Loucy (cell line): ENCODE data around the gene GNB3.
A peak's percentile ranks its signal among the peaks of the same experiment; 100 is the strongest.
"Not testable (repeated sequence)": the region's sequence is repeated elsewhere in the genome, so short reads cannot be mapped to it uniquely, and the experiment has no call there.

Experiments
- H2AFZ ChIP-seq: fragments of 200-600 bp; sonication (generic); 2 replicates; pipeline ENCODE4 v1.6.0; 2016; ENCODE audit warnings: antibody characterized with exemption, mild to moderate bottlenecking, low read length, moderate library complexity
- H3F3A ChIP-seq: fragments of 200-600 bp; 2 replicates; pipeline ENCODE4 v1.6.0; 2016; ENCODE audit warnings: antibody characterized with exemption, low read depth, mild to moderate bottlenecking
- H3K27me3 ChIP-seq: fragments of 200-600 bp; sonication (generic); 2 replicates; pipeline ENCODE4 v1.6.1; 2014; ENCODE audit warnings: low read length, mild to moderate bottlenecking; ENCODE audit not compliant: insufficient read depth, poor library complexity, severe bottlenecking
- H3K36me3 ChIP-seq: fragments of 200-600 bp; sonication (generic); 2 replicates; pipeline ENCODE4 v1.6.1; 2016; ENCODE audit warnings: low read length; ENCODE audit not compliant: insufficient read depth
- H3K4me1 ChIP-seq: fragments of 200-600 bp; sonication (generic); 2 replicates; pipeline ENCODE4 v1.5.1; 2014; ENCODE audit warnings: low read length, mild to moderate bottlenecking; ENCODE audit not compliant: insufficient read depth, poor library complexity, severe bottlenecking
- H3K4me2 ChIP-seq: fragments of 200-600 bp; sonication (generic); 2 replicates; pipeline ENCODE4 v1.6.0; 2014; ENCODE audit warnings: antibody characterized with exemption, low read length, low read depth, mild to moderate bottlenecking; ENCODE audit not compliant: poor library complexity, severe bottlenecking
- H3K4me3 ChIP-seq: fragments of 200-600 bp; sonication (generic); 2 replicates; pipeline ENCODE4 v1.5.1; 2014; ENCODE audit warnings: low read length, mild to moderate bottlenecking, mixed read lengths; ENCODE audit not compliant: poor library complexity, severe bottlenecking
- H3K79me2 ChIP-seq: fragments of 200-600 bp; sonication (generic); 2 replicates; pipeline ENCODE4 v1.6.1; 2014; ENCODE audit warnings: low read length; ENCODE audit not compliant: insufficient read depth
- H3K9ac ChIP-seq: fragments of 200-600 bp; sonication (generic); 2 replicates; pipeline ENCODE4 v1.6.0; 2014; ENCODE audit warnings: mild to moderate bottlenecking, low read depth, low read length, moderate library complexity; ENCODE audit not compliant: poor library complexity, severe bottlenecking
- H3K9me2 ChIP-seq: fragments of 200-600 bp; sonication (generic); replicated peaks from 2 replicates; pipeline ENCODE4 v1.6.1; 2016; ENCODE audit warnings: low read depth, low read length, mixed read lengths
- H3K9me3 ChIP-seq: fragments of 200-600 bp; sonication (generic); 2 replicates; pipeline ENCODE4 v1.6.1; 2014; ENCODE audit warnings: mild to moderate bottlenecking, antibody characterized with exemption, low read length, low read depth; ENCODE audit not compliant: insufficient read depth
- H4K20me1 ChIP-seq: fragments of 200-600 bp; sonication (generic); 2 replicates; pipeline ENCODE4 v1.6.0; 2014; ENCODE audit warnings: antibody characterized with exemption, low read length, mild to moderate bottlenecking; ENCODE audit not compliant: insufficient read depth, poor library complexity, severe bottlenecking
- CTCF ChIP-seq: fragments of 200-600 bp; sonication (generic); conservative IDR thresholded peaks from 2 replicates; pipeline ENCODE4 v1.5.1; 2014; ENCODE audit warnings: mild to moderate bottlenecking, antibody characterized with exemption, low read length
- EZH2phosphoT487 ChIP-seq: fragments of 200-600 bp; IDR thresholded peaks from 2 replicates; pipeline ENCODE4 v1.6.1; 2018; ENCODE audit warnings: antibody characterized with exemption, mild to moderate bottlenecking, moderate library complexity, borderline replicate concordance

GNB3 gene

GRCh38 chr12:6872073-6873048 lies 31.6 kb downstream of the GNB3 start:
- Histone ChIP-seq H3K4me2 (peak overlapping the region; percentile 98), H3K4me1 (peaks cover 36% of the 10 kb centered on the region), H3K36me3 (peaks cover 25% of the 10 kb centered on the region; the same call in 1 of the 2 replicates), H4K20me1 (peaks cover 51% of the 10 kb centered on the region), H3F3A (peaks cover 5% of the 10 kb centered on the region; the same call in 1 of the 2 replicates), H3K27me3 (peaks cover 4% of the 10 kb centered on the region), H3K4me3 (peak overlapping the region; percentile 94), H3K9me2 (no peaks in the 10 kb centered on the region), H3K9ac (peak overlapping the region; percentile 92), H3K79me2 (peaks cover 61% of the 10 kb centered on the region), H2AFZ (no peak overlapping the region), H3K9me3 (no peaks in the 10 kb centered on the region)
- TF ChIP-seq EZH2phosphoT487 = no peak
- peak; percentile 81 for TF ChIP-seq CTCF

DNA sequence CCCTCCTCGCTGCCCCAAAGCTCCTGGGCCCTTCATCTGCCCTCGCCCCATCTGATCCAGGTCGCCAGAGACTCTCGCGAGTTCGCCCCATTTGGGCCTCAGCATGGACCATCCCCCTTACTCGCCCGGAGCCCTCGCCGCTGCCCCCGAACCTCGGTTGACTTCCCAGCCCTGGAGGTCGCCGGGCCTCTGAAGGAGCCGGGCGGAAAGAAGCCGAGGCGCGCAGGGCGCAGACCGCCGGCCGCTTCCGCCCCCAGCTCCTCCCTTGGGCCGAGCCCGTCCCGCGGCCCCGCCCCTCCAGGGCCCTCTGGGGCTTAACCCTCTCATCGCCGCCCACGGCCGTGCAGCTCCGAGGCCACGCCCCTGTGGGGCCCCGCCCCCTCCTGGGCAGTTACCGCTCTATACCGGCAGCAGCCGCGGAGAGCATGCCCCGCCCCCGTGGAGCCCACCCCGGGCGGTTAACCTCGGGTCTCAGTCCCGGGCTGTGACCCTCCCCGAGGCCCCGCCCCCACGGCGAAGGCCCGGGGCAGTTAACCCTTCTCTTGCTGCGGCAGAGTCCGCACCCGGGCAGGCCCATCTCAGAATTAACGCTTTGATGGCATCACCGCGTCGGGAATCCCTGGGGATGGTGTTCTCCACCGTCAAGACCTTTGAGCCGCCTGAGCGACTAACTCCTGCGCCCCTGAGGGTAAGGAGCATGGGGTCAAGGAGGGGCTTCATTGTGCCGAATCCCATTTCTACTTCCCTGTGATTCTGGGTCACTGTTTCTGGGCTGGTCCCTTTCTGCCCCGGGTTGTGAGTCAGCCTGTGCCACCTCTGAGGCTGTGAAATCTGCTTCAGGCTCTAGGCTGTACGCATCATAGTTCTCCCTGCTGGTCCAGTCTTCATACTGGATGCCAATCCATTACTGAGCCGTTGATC lies 32.6 kb downstream of the GNB3 start, which contains the start of gene SPSB2:
TSS of gene SPSB2 (minus strand) at position 210 of the 921 bp plus-strand sequence. CDS start 402 bp downstream, outside the sequence.
- no peaks in the 10 kb centered on the region for H3K9me3 ChIP-seq
- peak within 1 kb of the TSS; percentile 94 for H3K4me3 ChIP-seq
- H4K20me1 ChIP-seq = peaks cover 46% of the 10 kb centered on the region
- H3K4me1 ChIP-seq = peaks cover 36% of the 10 kb centered on the region
- H3K4me2 ChIP-seq = peak within 1 kb of the TSS; percentile 98
- H3K36me3 ChIP-seq = peaks cover 25% of the 10 kb centered on the region; the same call in 1 of the 2 replicates
- H3F3A ChIP-seq = peaks cover 5% of the 10 kb centered on the region; the same call in 1 of the 2 replicates
- H3K27me3 ChIP-seq = no peaks in the 10 kb centered on the region
- TF ChIP-seq CTCF = no peak
- no peak for TF ChIP-seq EZH2phosphoT487
- H2AFZ ChIP-seq = peak within 1 kb of the TSS; percentile 92
- H3K9me2 ChIP-seq = no peaks in the 10 kb centered on the region
- peak within 1 kb of the TSS; percentile 92 for H3K9ac ChIP-seq
- H3K79me2 ChIP-seq = peaks cover 51% of the 10 kb centered on the region

DNA sequence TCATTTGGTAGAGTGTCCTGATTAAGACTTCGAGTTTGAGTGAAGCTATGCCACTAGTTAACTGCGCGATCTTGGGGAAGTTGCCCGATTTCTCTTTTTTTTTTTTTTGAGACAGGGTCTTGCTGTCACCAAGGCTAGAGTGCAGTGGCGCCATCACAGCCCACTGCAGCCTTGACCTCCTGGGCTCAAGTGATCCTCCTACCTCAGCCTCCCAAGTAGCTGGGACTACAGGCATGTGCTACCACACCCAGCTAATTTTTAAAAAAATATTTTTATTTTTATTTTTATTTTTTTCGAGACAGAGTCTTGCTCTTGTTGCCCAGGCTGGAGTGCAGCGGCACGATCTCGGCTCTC lies 33.3 kb downstream of the GNB3 start:
- Histone ChIP-seq H2AFZ (peak overlapping the region; percentile 92; the same call in 1 of the 2 replicates), H3K4me2 (peak overlapping the region; percentile 98), H3K4me1 (peaks cover 36% of the 10 kb centered on the region), H4K20me1 (peaks cover 40% of the 10 kb centered on the region), H3K4me3 (peak overlapping the region; percentile 94), H3K79me2 (peaks cover 45% of the 10 kb centered on the region), H3K36me3 (peaks cover 25% of the 10 kb centered on the region; the same call in 1 of the 2 replicates), H3K9ac (peak overlapping the region; percentile 85)
- H3F3A ChIP-seq, H3K27me3 ChIP-seq, H3K9me3 ChIP-seq, H3K9me2 ChIP-seq: not testable (repeated sequence)

DNA sequence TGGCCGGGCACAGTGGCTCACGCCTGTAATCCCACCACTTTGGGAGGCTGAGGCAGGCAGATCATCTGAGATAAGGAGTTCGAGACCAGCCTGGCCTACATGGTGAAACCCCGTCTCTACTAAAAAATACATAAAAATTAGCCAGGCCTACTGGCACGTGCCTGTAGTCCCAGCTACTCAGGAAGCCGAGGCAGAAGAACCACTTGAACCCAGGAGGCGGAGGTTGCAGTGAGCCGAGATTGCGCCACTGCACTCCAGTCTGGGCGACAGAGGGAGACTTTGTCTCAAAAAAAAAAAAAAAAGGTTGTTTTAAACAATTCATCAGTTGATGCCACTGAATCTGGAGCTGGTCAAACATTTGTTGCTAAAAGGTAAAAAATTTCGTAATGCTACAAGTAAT lies 39.1 kb downstream of the GNB3 start:
- H3K27me3 ChIP-seq, H3K79me2 ChIP-seq, H3K4me2 ChIP-seq, H3K9me2 ChIP-seq, H3K9ac ChIP-seq, H3F3A ChIP-seq, H3K4me3 ChIP-seq, H2AFZ ChIP-seq, H3K9me3 ChIP-seq, H3K4me1 ChIP-seq, H3K36me3 ChIP-seq, H4K20me1 ChIP-seq: not testable (repeated sequence)
